HEK293 (cell line): ENCODE data around the gene NDUFV1.

Experiments
- HOXA7 ChIP-seq: sonication (generic); formaldehyde crosslinking; IDR thresholded peaks from 2 replicates; pipeline ENCODE4 v1.8.1; 2022; ENCODE audit warnings: missing genetic modification reagents, borderline replicate concordance
- ZBTB17 ChIP-seq: fragments of 450-650 bp; formaldehyde crosslinking; IDR thresholded peaks from 2 replicates; pipeline ENCODE4 v1.5.1; 2016; ENCODE audit warnings: missing biosample characterization, missing genetic modification characterization
- ZNF138 ChIP-seq: fragments of 450-650 bp; formaldehyde crosslinking; IDR thresholded peaks from 2 replicates; pipeline ENCODE4 v1.5.1; 2016; ENCODE audit warnings: missing biosample characterization, missing genetic modification characterization, borderline replicate concordance
- ZNF221 ChIP-seq: fragments of 450-650 bp; formaldehyde crosslinking; IDR thresholded peaks from 2 replicates; pipeline ENCODE4 v1.5.1; 2017; ENCODE audit warnings: missing biosample characterization, missing genetic modification characterization, borderline replicate concordance
- ZNF791 ChIP-seq: fragments of 450-650 bp; formaldehyde crosslinking; IDR thresholded peaks from 2 replicates; pipeline ENCODE4 v1.5.1; 2016; ENCODE audit warnings: missing biosample characterization, missing genetic modification characterization
- TF ChIP-seq, protein P1 (sequence below): fragments of 450-650 bp; formaldehyde crosslinking; IDR thresholded peaks from 2 replicates; pipeline ENCODE4 v1.5.1; 2016; ENCODE audit warnings: missing biosample characterization, missing genetic modification characterization
- TF ChIP-seq, protein P2 (sequence below): sonication (generic); formaldehyde crosslinking; IDR thresholded peaks from 2 replicates; pipeline ENCODE4 v1.8.1; 2022; ENCODE audit warnings: mild to moderate bottlenecking, moderate library complexity, missing genetic modification reagents

DNA sequence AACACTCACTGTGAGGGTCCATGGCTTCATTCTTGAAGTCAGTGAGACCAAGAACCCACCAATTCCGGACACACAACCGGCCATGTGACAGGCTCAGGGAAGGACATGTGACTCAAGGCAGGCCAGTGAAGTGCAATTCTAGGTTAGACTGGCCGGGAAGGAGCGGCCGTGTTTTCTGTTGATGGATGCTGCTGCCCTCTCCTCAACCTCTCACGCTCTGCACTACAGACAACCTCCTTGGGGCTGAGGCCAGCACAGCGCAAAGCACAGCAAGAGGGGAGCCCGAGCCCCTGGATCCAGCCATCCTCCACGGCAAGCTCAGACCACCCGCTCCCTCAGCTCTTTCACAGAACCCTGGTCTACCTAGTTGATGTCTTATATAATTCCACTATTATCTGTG, 20.2 kb downstream of the NDUFV1 start:
- TF ChIP-seq ZNF221 (tag by site-specific recombination) (no peak), ZBTB17 (tag by site-specific recombination) (no peak), ZNF791 (tag by site-specific recombination) (no peak), HOXA7 (CRISPR knock-in tag) (no peak), ZNF138 (tag by site-specific recombination) (no peak)
- TF ChIP-seq, protein P1, sequence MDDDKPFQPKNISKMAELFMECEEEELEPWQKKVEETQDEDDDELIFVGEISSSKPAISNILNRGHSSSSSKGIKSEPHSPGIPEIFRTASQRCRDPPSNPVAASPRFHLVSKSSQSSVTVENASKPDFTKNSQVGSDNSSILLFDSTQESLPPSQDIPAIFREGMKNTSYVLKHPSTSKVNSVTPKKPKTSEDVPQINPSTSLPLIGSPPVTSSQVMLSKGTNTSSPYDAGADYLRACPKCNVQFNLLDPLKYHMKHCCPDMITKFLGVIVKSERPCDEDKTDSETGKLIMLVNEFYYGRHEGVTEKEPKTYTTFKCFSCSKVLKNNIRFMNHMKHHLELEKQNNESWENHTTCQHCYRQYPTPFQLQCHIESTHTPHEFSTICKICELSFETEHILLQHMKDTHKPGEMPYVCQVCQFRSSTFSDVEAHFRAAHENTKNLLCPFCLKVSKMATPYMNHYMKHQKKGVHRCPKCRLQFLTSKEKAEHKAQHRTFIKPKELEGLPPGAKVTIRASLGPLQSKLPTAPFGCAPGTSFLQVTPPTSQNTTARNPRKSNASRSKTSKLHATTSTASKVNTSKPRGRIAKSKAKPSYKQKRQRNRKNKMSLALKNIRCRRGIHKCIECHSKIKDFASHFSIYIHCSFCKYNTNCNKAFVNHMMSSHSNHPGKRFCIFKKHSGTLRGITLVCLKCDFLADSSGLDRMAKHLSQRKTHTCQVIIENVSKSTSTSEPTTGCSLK (tag by site-specific recombination): no peak
- TF ChIP-seq, protein P2, sequence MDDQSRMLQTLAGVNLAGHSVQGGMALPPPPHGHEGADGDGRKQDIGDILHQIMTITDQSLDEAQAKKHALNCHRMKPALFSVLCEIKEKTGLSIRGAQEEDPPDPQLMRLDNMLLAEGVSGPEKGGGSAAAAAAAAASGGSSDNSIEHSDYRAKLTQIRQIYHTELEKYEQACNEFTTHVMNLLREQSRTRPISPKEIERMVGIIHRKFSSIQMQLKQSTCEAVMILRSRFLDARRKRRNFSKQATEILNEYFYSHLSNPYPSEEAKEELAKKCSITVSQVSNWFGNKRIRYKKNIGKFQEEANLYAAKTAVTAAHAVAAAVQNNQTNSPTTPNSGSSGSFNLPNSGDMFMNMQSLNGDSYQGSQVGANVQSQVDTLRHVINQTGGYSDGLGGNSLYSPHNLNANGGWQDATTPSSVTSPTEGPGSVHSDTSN (CRISPR knock-in tag): no peak
